ENCODE data around the gene UNC13A.

Gene UNC13A

GRCh38 chr19:17627161-17627560 is 61.0 kb downstream of the UNC13A start:
- ChIA-PET POLR2A (no interaction called here), CTCF (no interaction called here)
- TF ChIP-seq BHLHE40 (IDR thresholded peaks at IDR 0.05; ENCODE audit: borderline replicate concordance) (no peak), ZNF384 (IDR thresholded peaks at IDR 0.05) (no peak), LEF1 (IDR thresholded peaks at IDR 0.05; ENCODE audit: borderline replicate concordance) (no peak), TARDBP (IDR thresholded peaks at IDR 0.05) (no peak), FOXA1 (IDR thresholded peaks at IDR 0.05) (no peak), CTBP1 (IDR thresholded peaks at IDR 0.05; ENCODE audit: borderline replicate concordance) (no peak), SP1 (IDR thresholded peaks at IDR 0.05) (no peak), NFRKB (IDR thresholded peaks at IDR 0.05) (no peak), L3MBTL2 (conservative IDR thresholded peaks at IDR 0.05) (no peak), FOXK2 (IDR thresholded peaks at IDR 0.05) (no peak), FOXM1 (IDR thresholded peaks at IDR 0.05; ENCODE audit: borderline replicate concordance) (no peak)
- no peak for DNase-seq (ENCODE audit: extremely low spot score)

- POLR2A ChIA-PET, result no interaction called here
- no peak for DNase-seq (ENCODE audit: extremely low spot score)
- CTCF ChIA-PET, result no interaction called here
- TF ChIP-seq BHLHE40 (IDR thresholded peaks at IDR 0.05; ENCODE audit: borderline replicate concordance), result no peak
- TF ChIP-seq CTBP1 (IDR thresholded peaks at IDR 0.05; ENCODE audit: borderline replicate concordance), result no peak
- TF ChIP-seq FOXM1 (IDR thresholded peaks at IDR 0.05; ENCODE audit: borderline replicate concordance), result no peak
- no peak for TF ChIP-seq TARDBP (IDR thresholded peaks at IDR 0.05)
- TF ChIP-seq SP1 (IDR thresholded peaks at IDR 0.05), result no peak
- TF ChIP-seq NFRKB (IDR thresholded peaks at IDR 0.05), result no peak
- TF ChIP-seq LEF1 (IDR thresholded peaks at IDR 0.05; ENCODE audit: borderline replicate concordance), result no peak
Observed at GRCh38 chr19:17626456-17627015, 61.6 kb downstream of the UNC13A start.

- ChIA-PET POLR2A (no interaction called here), CTCF (no interaction called here)
- no peak for DNase-seq (ENCODE audit: extremely low spot score)
- TF ChIP-seq FOXK2 (IDR thresholded peaks at IDR 0.05) (no peak), FOXM1 (IDR thresholded peaks at IDR 0.05; ENCODE audit: borderline replicate concordance) (no peak), L3MBTL2 (conservative IDR thresholded peaks at IDR 0.05) (no peak), SUZ12 (IDR thresholded peaks at IDR 0.05) (no peak), ELF4 (IDR thresholded peaks at IDR 0.05) (no peak), NFRKB (IDR thresholded peaks at IDR 0.05) (no peak), FOXA1 (IDR thresholded peaks at IDR 0.05) (no peak), BHLHE40 (IDR thresholded peaks at IDR 0.05; ENCODE audit: borderline replicate concordance) (no peak), ARNT (IDR thresholded peaks at IDR 0.05) (no peak), HDGF (IDR thresholded peaks at IDR 0.05; ENCODE audit: borderline replicate concordance) (no peak), CTBP1 (IDR thresholded peaks at IDR 0.05; ENCODE audit: borderline replicate concordance) (no peak), PKNOX1 (IDR thresholded peaks at IDR 0.05) (no peak), LEF1 (IDR thresholded peaks at IDR 0.05; ENCODE audit: borderline replicate concordance) (no peak), TARDBP (IDR thresholded peaks at IDR 0.05) (no peak), SP1 (IDR thresholded peaks at IDR 0.05) (no peak), ZNF384 (IDR thresholded peaks at IDR 0.05) (no peak)
Observed at GRCh38 chr19:17625980-17626379, 62.2 kb downstream of the UNC13A start.

- ChIA-PET CTCF (no interaction called here), POLR2A (no interaction called here)
- TF ChIP-seq SP1 (IDR thresholded peaks at IDR 0.05), result no peak
- no peak for TF ChIP-seq ARNT (IDR thresholded peaks at IDR 0.05)
- TF ChIP-seq FOXA1 (IDR thresholded peaks at IDR 0.05), result no peak
- no peak for TF ChIP-seq PKNOX1 (IDR thresholded peaks at IDR 0.05)
- no peak for TF ChIP-seq TARDBP (IDR thresholded peaks at IDR 0.05)
- TF ChIP-seq CTBP1 (IDR thresholded peaks at IDR 0.05; ENCODE audit: borderline replicate concordance), result no peak
- no peak for DNase-seq (ENCODE audit: extremely low spot score)
Observed at GRCh38 chr19:17625043-17625442, 63.1 kb downstream of the UNC13A start.

- ChIA-PET POLR2A (no interaction called here), CTCF (no interaction called here)
- DNase-seq (ENCODE audit: extremely low spot score), result no peak
- TF ChIP-seq CTBP1 (IDR thresholded peaks at IDR 0.05; ENCODE audit: borderline replicate concordance), result no peak
- no peak for TF ChIP-seq L3MBTL2 (conservative IDR thresholded peaks at IDR 0.05)
- TF ChIP-seq ZNF384 (IDR thresholded peaks at IDR 0.05), result no peak
- no peak for TF ChIP-seq FOXK2 (IDR thresholded peaks at IDR 0.05)
- no peak for TF ChIP-seq LEF1 (IDR thresholded peaks at IDR 0.05; ENCODE audit: borderline replicate concordance)
- TF ChIP-seq ARNT (IDR thresholded peaks at IDR 0.05), result no peak
- no peak for TF ChIP-seq SP1 (IDR thresholded peaks at IDR 0.05)
- TF ChIP-seq SUZ12 (IDR thresholded peaks at IDR 0.05), result no peak
- no peak for TF ChIP-seq BHLHE40 (IDR thresholded peaks at IDR 0.05; ENCODE audit: borderline replicate concordance)
- TF ChIP-seq FOXM1 (IDR thresholded peaks at IDR 0.05; ENCODE audit: borderline replicate concordance), result no peak
- no peak for TF ChIP-seq NFRKB (IDR thresholded peaks at IDR 0.05)
- no peak for TF ChIP-seq TARDBP (IDR thresholded peaks at IDR 0.05)
- TF ChIP-seq PKNOX1 (IDR thresholded peaks at IDR 0.05), result no peak
- no peak for TF ChIP-seq FOXA1 (IDR thresholded peaks at IDR 0.05)
- no peak for TF ChIP-seq HDGF (IDR thresholded peaks at IDR 0.05; ENCODE audit: borderline replicate concordance)
- TF ChIP-seq ELF4 (IDR thresholded peaks at IDR 0.05), result no peak
Observed at GRCh38 chr19:17624314-17624991, 63.7 kb downstream of the UNC13A start.
